LHCN-M2 (cell line): ENCODE measurements around the gene IFNK. TPM values are rescaled to one million over a fixed set of nuclear protein-coding genes. Genes with fewer than 3 reads are reported as not detected.
"Not testable (repeated sequence)": the region's sequence is repeated elsewhere in the genome, so short reads cannot be mapped to it uniquely, and the experiment has no call there.

Experiments used
- DNase-seq: peaks from one replicate; pipeline ENCODE4 v3.0.0-alpha.2; 2012; ENCODE audit warnings: low read depth
- polyA plus RNA-seq: library from polyadenylated mRNA; unstranded; fragments of >200 nt; gene quantifications from one replicate; pipeline ENCODE4 v1.2.1, GENCODE V29; 2012; ENCODE audit warnings: missing spikeins
- total RNA-seq: library from RNA; depleted of rRNA; stranded (reverse); fragments of >200 nt; gene quantifications from 2 replicates; pipeline ENCODE4 v1.2.3, GENCODE V29; 2014; rRNA removed

Gene IFNK
- total RNA-seq: not detected in 2 replicates
- polyA plus RNA-seq: not detected

GRCh38 chr9:27524236-27524635, at the start of gene IFNK:
IFNK (plus strand) TSS chr9:27524290; CDS start chr9:27524337, 47 bp downstream.
- no peak for DNase-seq

GRCh38 chr9:27474305-27474704, 49.8 kb upstream of the IFNK start:
- no peak for DNase-seq

- DNase-seq: no peak
Observed at GRCh38 chr9:27475057-27475595, 49.0 kb upstream of the IFNK start.

- DNase-seq: no peak
Observed at GRCh38 chr9:27476870-27477515, 47.1 kb upstream of the IFNK start.

- DNase-seq: no peak
Observed at GRCh38 chr9:27478322-27478721, 45.8 kb upstream of the IFNK start.

- no peak for DNase-seq
Observed at GRCh38 chr9:27482709-27483108, 41.4 kb upstream of the IFNK start.

- DNase-seq: no peak
Observed at GRCh38 chr9:27483576-27483975, 40.5 kb upstream of the IFNK start.

GRCh38 chr9:27485158-27485557, 38.9 kb upstream of the IFNK start:
- no peak for DNase-seq

GRCh38 chr9:27487128-27487640, 36.9 kb upstream of the IFNK start:
- no peak for DNase-seq

- no peak for DNase-seq
Observed at GRCh38 chr9:27487927-27488326, 36.2 kb upstream of the IFNK start.

GRCh38 chr9:27489087-27489876, 34.8 kb upstream of the IFNK start:
- no peak for DNase-seq

GRCh38 chr9:27491154-27491553, 32.9 kb upstream of the IFNK start:
- no peak for DNase-seq

- no peak for DNase-seq
Observed at GRCh38 chr9:27495480-27496134, 28.5 kb upstream of the IFNK start.

- no peak for DNase-seq
Observed at GRCh38 chr9:27496135-27496504, 28.0 kb upstream of the IFNK start.

- DNase-seq: no peak
Observed at GRCh38 chr9:27497883-27498417, 26.1 kb upstream of the IFNK start.

GRCh38 chr9:27499451-27499850, 24.6 kb upstream of the IFNK start:
- peak; percentile 3 for DNase-seq

- DNase-seq: not testable (repeated sequence)
Observed at GRCh38 chr9:27500902-27501301, 23.2 kb upstream of the IFNK start.

- no peak for DNase-seq
Observed at GRCh38 chr9:27503623-27504022, 20.5 kb upstream of the IFNK start.

- no peak for DNase-seq
Observed at GRCh38 chr9:27504259-27504658, 19.8 kb upstream of the IFNK start.

GRCh38 chr9:27505744-27506161, 18.3 kb upstream of the IFNK start:
- DNase-seq: no peak

- no peak for DNase-seq
Observed at GRCh38 chr9:27506981-27507380, 17.1 kb upstream of the IFNK start.

GRCh38 chr9:27510780-27511179, 13.3 kb upstream of the IFNK start:
- DNase-seq: no peak
